ENCODE results near the gene ARPP21. TPM values are rescaled to one million over a fixed set of nuclear protein-coding genes. Genes with fewer than 3 reads are reported as not detected.

Gene ARPP21
- total RNA-seq, 1 donor from 2014 or later: not detected

- no peaks in the 10 kb centered on the region for H3K36me3 ChIP-seq
- TF ChIP-seq CTCF (IDR thresholded peaks at IDR 0.05): no peak
- H3K4me3 ChIP-seq: no peak overlapping the region
- peaks cover 0 to 3% of the 10 kb centered on the region in 2 donors for H3K4me1 ChIP-seq
- no peak for DNase-seq (ENCODE audit: low spot score in 2 of 2)
- no peak overlapping the region for H3K27ac ChIP-seq
- H3K9me3 ChIP-seq: no peaks in the 10 kb centered on the region
- intact Hi-C loops (cut with DNase I): no loop called here
- H3K27me3 ChIP-seq: no peaks in the 10 kb centered on the region
Observed at GRCh38 chr3:35671483-35671882, 32.2 kb downstream of the ARPP21 start.

- no peaks in the 10 kb centered on the region for H3K27me3 ChIP-seq
- H3K4me1 ChIP-seq: peaks cover 0 to 3% of the 10 kb centered on the region in 2 donors
- H3K36me3 ChIP-seq: no peaks in the 10 kb centered on the region
- no peaks in the 10 kb centered on the region for H3K9me3 ChIP-seq
- intact Hi-C loops (cut with DNase I): no loop called here
- H3K27ac ChIP-seq: no peak overlapping the region
- H3K4me3 ChIP-seq: no peak overlapping the region
- TF ChIP-seq CTCF (IDR thresholded peaks at IDR 0.05): no peak
- no peak for DNase-seq (ENCODE audit: low spot score in 2 of 2)
Observed at GRCh38 chr3:35673017-35673416, 33.7 kb downstream of the ARPP21 start.

- no peak for DNase-seq (ENCODE audit: low spot score in 2 of 2)
- Histone ChIP-seq H3K36me3 (no peaks in the 10 kb centered on the region), H3K4me1 (peaks cover 0 to 3% of the 10 kb centered on the region in 2 donors), H3K9me3 (no peaks in the 10 kb centered on the region), H3K4me3 (no peak overlapping the region), H3K27ac (no peak overlapping the region), H3K27me3 (no peaks in the 10 kb centered on the region)
- no peak for TF ChIP-seq CTCF (IDR thresholded peaks at IDR 0.05)
- intact Hi-C loops (cut with DNase I): no loop called here
Observed at GRCh38 chr3:35674451-35675109, 35.3 kb downstream of the ARPP21 start.

- intact Hi-C loops (cut with DNase I): no loop called here
- Histone ChIP-seq H3K4me1 (peaks cover 0 to 3% of the 10 kb centered on the region in 2 donors), H3K4me3 (no peak overlapping the region), H3K27me3 (no peaks in the 10 kb centered on the region), H3K9me3 (no peaks in the 10 kb centered on the region), H3K36me3 (no peaks in the 10 kb centered on the region), H3K27ac (no peak overlapping the region)
- TF ChIP-seq CTCF (IDR thresholded peaks at IDR 0.05): no peak
- DNase-seq (ENCODE audit: low spot score in 2 of 2): no peak
Observed at GRCh38 chr3:35675206-35675605, 35.9 kb downstream of the ARPP21 start.

- no peak overlapping the region for H3K4me3 ChIP-seq
- peaks cover 0 to 3% of the 10 kb centered on the region in 2 donors for H3K4me1 ChIP-seq
- H3K27ac ChIP-seq: no peak overlapping the region
- H3K9me3 ChIP-seq: no peaks in the 10 kb centered on the region
- H3K36me3 ChIP-seq: no peaks in the 10 kb centered on the region
- H3K27me3 ChIP-seq: no peaks in the 10 kb centered on the region
- intact Hi-C loops (cut with DNase I): no loop called here
- DNase-seq (ENCODE audit: low spot score in 2 of 2): no peak
- no peak for TF ChIP-seq CTCF (IDR thresholded peaks at IDR 0.05)
Observed at GRCh38 chr3:35675621-35676020, 36.3 kb downstream of the ARPP21 start.

GRCh38 chr3:35677797-35678196 is 38.5 kb downstream of the ARPP21 start:
- Histone ChIP-seq H3K4me3 (no peak overlapping the region), H3K4me1 (peaks cover 0 to 3% of the 10 kb centered on the region in 2 donors), H3K27me3 (no peaks in the 10 kb centered on the region), H3K27ac (no peak overlapping the region), H3K36me3 (no peaks in the 10 kb centered on the region), H3K9me3 (no peaks in the 10 kb centered on the region)
- TF ChIP-seq CTCF (IDR thresholded peaks at IDR 0.05): no peak
- DNase-seq (ENCODE audit: low spot score in 2 of 2): no peak
- intact Hi-C loops (cut with DNase I): no loop called here
